Mammary epithelial cell (primary cell): ENCODE data around the gene NPL.

Experiments used
- CTCF ChIP-seq, 2 donors: IDR thresholded peaks in 1 of 2; conservative IDR thresholded peaks in 1 of 2; 2 replicates each; pipeline ENCODE4 v1.5.1; 2011 to 2012; ENCODE audit warnings: inconsistent platforms in 2 of 2, low read length in 2 of 2, mild to moderate bottlenecking in 2 of 2, control low read depth in 1 of 2, low read depth in 1 of 2; ENCODE audit not compliant: insufficient read depth in 1 of 2; ENCODE audit errors: extremely low read depth in 1 of 2
- EZH2 ChIP-seq: IDR thresholded peaks from 2 replicates; pipeline ENCODE4 v1.6.1; 2012; ENCODE audit warnings: low read length, inconsistent platforms, borderline replicate concordance

GRCh38 chr1:182783068-182783467, 6.5 kb upstream of the NPL start:
- no peak for TF ChIP-seq CTCF (conservative IDR thresholded peaks at IDR 0.05 in 1 of 2, IDR thresholded peaks at IDR 0.05 in 1 of 2; ENCODE audit: extremely low read depth in 1 of 2, insufficient read depth in 1 of 2, low read depth in 1 of 2, low read length in 2 of 2)
- no peak for TF ChIP-seq EZH2
